SK-N-MC (cell line): ENCODE data around the gene FBXO21.

ENCODE experiments used
- EZH2 ChIP-seq: fragments of 200-600 bp; sonication (generic); IDR thresholded peaks from one replicate; pipeline ENCODE4 v1.6.1; 2017; ENCODE audit warnings: antibody characterized with exemption
- FOXP2 ChIP-seq: optimal IDR thresholded peaks from 2 replicates; pipeline ENCODE3; 2011; ENCODE audit warnings: mild to moderate bottlenecking, moderate library complexity; ENCODE audit not compliant: insufficient read depth; ENCODE audit errors: extremely low read length, control extremely low read depth
- POLR2AphosphoS5 ChIP-seq: IDR thresholded peaks from 2 replicates; pipeline ENCODE4 v1.6.1; 2012; ENCODE audit warnings: mild to moderate bottlenecking, low read depth, low read length, borderline replicate concordance

DNA sequence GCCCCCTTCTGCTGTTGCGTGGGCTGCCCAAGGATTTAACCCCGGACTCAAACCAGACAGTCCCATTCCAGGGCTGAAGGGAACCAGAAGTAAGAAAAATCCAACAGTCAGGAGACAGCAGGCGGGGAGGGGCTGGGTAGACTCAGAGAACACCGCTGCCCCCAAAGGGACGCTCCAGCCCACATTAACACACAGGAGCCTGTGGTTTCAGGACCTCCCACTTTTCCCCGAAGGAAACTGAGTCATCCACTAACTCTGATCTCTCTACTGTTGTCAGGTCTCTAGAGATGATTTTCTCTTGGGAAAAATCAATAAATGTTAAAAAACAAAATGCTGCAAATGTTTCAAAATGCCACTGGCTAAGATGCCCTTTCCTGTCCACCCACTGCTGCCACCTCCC is 41.6 kb downstream of the FBXO21 start:
- TF ChIP-seq EZH2 (no peak), POLR2AphosphoS5 (no peak), FOXP2 (no peak)
